Measurements from ENCODE around the gene RUNX1. TPM values are rescaled to one million over a fixed set of nuclear protein-coding genes. Genes with fewer than 3 reads are reported as not detected.

The RUNX1 gene
- total RNA-seq, 4 donors from 2014 or later: 3.9 to 14.5 (median 5.8) TPM

DNA sequence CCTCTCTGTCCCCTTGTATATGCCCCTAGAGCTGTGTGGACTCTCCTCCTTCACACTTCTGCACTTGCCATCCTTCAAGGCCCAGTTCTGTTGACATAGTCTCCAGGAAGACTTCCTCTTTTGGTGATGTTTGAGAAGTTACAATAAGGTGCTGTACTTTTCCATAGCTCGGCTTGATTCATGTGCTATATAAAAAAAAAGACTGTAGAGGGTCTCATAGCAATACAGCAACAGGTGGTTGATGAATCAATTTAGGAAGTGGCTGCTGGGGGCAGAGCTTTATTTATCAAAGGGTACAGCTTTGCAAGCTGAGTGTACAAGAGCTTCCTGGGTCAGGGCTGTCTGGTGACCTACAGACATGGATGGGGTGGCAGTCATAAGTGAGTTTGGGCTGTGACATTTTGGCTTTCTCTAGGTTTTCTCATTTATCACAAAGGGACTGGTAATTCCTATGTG is 102.7 kb downstream of the RUNX1 start:
- H3K27ac ChIP-seq: no peak overlapping the region
- no peaks in the 10 kb centered on the region for H3K9me3 ChIP-seq
- H3K36me3 ChIP-seq: no peaks in the 10 kb centered on the region
- peaks cover 31% of the 10 kb centered on the region for H3K27me3 ChIP-seq
- WGBS, 2 donors (ENCODE audit: low coverage in 1 of 2): no CpG with 5 or more reads among the region's 1 CpG
- no peaks in the 10 kb centered on the region for H3K4me1 ChIP-seq
- TF ChIP-seq POLR2A (IDR thresholded peaks at IDR 0.05): no peak
- no peak overlapping the region for H3K4me3 ChIP-seq
- ATAC-seq: no peak

DNA sequence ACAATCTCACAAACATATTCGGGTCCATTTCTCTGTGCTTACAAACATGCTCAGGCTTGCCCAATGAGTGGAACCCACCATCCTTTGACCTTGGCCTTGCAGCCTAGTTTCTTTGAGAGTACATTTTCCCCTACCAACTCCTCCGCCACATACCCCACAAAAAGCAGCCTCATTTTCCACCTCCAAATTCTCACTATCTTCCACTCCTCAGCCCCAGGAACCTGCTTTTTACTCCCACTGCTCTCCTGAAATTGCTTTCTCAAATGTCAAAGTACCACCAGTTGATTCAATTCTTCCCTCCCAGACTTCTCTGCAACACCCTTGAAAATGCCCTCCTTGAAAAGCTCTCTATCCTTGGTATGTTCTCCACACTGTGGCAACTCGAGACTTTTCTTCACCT is 103.8 kb downstream of the RUNX1 start:
- Histone ChIP-seq H3K9me3 (no peaks in the 10 kb centered on the region), H3K36me3 (no peaks in the 10 kb centered on the region), H3K4me1 (no peaks in the 10 kb centered on the region), H3K27me3 (peaks cover 31% of the 10 kb centered on the region), H3K27ac (no peak overlapping the region), H3K4me3 (no peak overlapping the region)
- TF ChIP-seq EP300 (IDR thresholded peaks at IDR 0.05): no peak
- no peak for TF ChIP-seq POLR2A (IDR thresholded peaks at IDR 0.05)
- TF ChIP-seq, protein P1, sequence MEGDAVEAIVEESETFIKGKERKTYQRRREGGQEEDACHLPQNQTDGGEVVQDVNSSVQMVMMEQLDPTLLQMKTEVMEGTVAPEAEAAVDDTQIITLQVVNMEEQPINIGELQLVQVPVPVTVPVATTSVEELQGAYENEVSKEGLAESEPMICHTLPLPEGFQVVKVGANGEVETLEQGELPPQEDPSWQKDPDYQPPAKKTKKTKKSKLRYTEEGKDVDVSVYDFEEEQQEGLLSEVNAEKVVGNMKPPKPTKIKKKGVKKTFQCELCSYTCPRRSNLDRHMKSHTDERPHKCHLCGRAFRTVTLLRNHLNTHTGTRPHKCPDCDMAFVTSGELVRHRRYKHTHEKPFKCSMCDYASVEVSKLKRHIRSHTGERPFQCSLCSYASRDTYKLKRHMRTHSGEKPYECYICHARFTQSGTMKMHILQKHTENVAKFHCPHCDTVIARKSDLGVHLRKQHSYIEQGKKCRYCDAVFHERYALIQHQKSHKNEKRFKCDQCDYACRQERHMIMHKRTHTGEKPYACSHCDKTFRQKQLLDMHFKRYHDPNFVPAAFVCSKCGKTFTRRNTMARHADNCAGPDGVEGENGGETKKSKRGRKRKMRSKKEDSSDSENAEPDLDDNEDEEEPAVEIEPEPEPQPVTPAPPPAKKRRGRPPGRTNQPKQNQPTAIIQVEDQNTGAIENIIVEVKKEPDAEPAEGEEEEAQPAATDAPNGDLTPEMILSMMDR (IDR thresholded peaks at IDR 0.05): no peak
- no peak for TF ChIP-seq POLR2AphosphoS5 (IDR thresholded peaks at IDR 0.05)
- ATAC-seq: no peak
- WGBS, 2 donors (ENCODE audit: low coverage in 1 of 2): 89 to 94% methylated on average over 3 of the region's 3 CpGs

DNA sequence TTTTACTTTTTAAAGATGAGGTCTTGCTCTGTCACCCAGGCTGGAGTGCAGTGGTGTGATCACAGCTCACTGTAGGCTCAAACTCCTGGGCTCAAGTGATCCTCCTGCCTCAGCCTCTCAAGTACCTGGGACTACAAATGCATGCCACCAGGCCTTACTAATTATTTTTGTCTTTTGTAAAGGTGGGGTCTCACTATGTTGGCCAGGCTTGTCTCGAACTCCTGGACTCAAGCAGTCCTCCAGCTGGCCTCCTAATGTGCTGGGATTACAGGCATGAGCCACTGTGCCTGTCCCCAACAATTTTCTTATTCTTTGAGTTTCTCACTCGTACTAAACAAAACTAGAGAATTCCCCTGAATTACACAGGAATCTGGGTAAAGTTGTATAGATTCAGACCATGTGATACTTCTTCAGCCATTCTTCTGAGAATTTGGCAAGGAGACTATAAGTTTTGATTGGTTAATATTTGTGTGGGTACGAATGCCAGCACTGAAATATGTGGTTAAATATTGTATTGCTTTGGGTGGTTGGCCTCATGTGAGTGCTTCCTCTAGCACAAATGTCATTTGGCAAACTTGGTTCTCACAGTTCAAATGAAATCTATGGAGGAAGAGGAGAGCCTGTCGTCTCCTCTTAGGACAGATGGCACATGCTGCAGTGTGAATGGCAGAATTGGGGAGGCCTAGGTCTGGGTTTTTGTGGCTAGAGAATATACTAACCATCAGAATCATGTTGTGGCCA is 104.9 kb downstream of the RUNX1 start:
- ATAC-seq: no peak
- no peaks in the 10 kb centered on the region for H3K4me1 ChIP-seq
- H3K27ac ChIP-seq: no peak overlapping the region
- H3K9me3 ChIP-seq: no peaks in the 10 kb centered on the region
- H3K27me3 ChIP-seq: peaks cover 26% of the 10 kb centered on the region
- TF ChIP-seq POLR2A (IDR thresholded peaks at IDR 0.05) (no peak), EP300 (IDR thresholded peaks at IDR 0.05) (no peak), POLR2AphosphoS5 (IDR thresholded peaks at IDR 0.05) (no peak)
- TF ChIP-seq, protein P1 (IDR thresholded peaks at IDR 0.05): no peak
- WGBS, 2 donors (ENCODE audit: low coverage in 1 of 2): 75% methylated on average over 3 of the region's 4 CpGs; no CpG with 5 or more reads in 1 of the 2 donors
- no peak overlapping the region for H3K4me3 ChIP-seq
- H3K36me3 ChIP-seq: no peaks in the 10 kb centered on the region

DNA sequence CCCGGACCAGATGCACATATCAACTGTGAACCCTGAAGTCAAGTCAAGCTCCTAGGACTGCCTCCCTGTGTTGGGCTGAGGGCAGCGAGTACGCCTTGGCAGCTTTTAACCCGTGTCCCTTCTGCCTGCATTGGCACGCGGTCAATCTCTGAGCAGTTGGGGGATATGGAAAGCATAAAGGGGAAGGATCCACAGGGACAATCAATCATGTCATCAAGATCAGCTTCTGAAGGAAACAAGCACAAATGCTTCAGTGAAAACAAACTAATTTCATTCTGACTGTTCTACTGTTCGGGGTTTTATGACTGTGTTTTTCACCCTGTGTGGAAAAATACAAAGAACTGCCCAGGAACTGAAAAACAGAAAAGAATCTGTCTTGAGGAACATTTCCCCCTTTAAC is 106.2 kb downstream of the RUNX1 start:
- Histone ChIP-seq H3K27ac (no peak overlapping the region), H3K4me1 (no peaks in the 10 kb centered on the region), H3K27me3 (peaks cover 20% of the 10 kb centered on the region), H3K9me3 (no peaks in the 10 kb centered on the region), H3K36me3 (no peaks in the 10 kb centered on the region), H3K4me3 (no peak overlapping the region)
- WGBS, 2 donors (ENCODE audit: low coverage in 1 of 2): 82 to 87% methylated on average over 3 to 6 of the region's 7 CpGs
- no peak for TF ChIP-seq EP300 (IDR thresholded peaks at IDR 0.05)
- TF ChIP-seq POLR2AphosphoS5 (IDR thresholded peaks at IDR 0.05): no peak
- no peak for TF ChIP-seq POLR2A (IDR thresholded peaks at IDR 0.05)
- TF ChIP-seq, protein P1 (IDR thresholded peaks at IDR 0.05): no peak
- no peak for ATAC-seq

DNA sequence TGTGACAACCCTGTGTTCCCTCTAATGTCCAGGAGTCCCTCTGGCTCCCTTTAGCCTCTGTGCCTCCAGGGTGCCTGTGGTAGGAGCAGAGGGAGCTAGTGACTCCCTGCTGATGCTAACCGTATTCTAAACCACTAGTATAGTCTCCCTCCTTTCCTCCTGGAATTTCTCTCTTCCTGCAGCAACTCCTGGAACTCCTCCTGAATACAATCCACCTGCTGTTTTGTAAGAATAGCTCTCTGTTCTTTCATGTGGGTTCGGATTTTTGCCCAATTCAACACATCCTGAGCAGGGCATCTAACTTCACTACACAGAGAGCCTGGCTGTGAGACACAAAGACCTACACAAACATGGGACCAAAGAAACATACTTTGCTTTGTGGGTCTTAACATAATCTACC is 107.9 kb downstream of the RUNX1 start:
- TF ChIP-seq POLR2AphosphoS5 (IDR thresholded peaks at IDR 0.05) (no peak), EP300 (IDR thresholded peaks at IDR 0.05) (no peak), POLR2A (IDR thresholded peaks at IDR 0.05) (no peak)
- TF ChIP-seq, protein P1 (IDR thresholded peaks at IDR 0.05): no peak
- 57 to 67% methylated on average over 1 to 2 of the region's 2 CpGs for WGBS, 2 donors (ENCODE audit: low coverage in 1 of 2)
- ATAC-seq: no peak
- no peaks in the 10 kb centered on the region for H3K9me3 ChIP-seq
- H3K4me1 ChIP-seq: no peaks in the 10 kb centered on the region
- H3K27me3 ChIP-seq: peaks cover 20% of the 10 kb centered on the region
- H3K27ac ChIP-seq: no peak overlapping the region
- no peaks in the 10 kb centered on the region for H3K36me3 ChIP-seq
- H3K4me3 ChIP-seq: no peak overlapping the region
